ENCODE results near the gene C6orf47.

- TF ChIP-seq CTCF (IDR thresholded peaks at IDR 0.05; ENCODE audit: low read length) (no peak), EZH2phosphoT487 (IDR thresholded peaks at IDR 0.05; ENCODE audit: low read length) (no peak), EZH2 (optimal IDR thresholded peaks at IDR 0.05; ENCODE audit: low read depth, low read length) (no peak)
Observed at GRCh38 chr6:31641370-31641769, 19.2 kb downstream of the C6orf47 start.

Data from MM.1S (cell line).